GM12891 (cell line): Measurements from ENCODE around the gene RFLNA.

ENCODE experiments used
- POLR2A ChIP-seq: IDR thresholded peaks from 2 replicates; pipeline ENCODE4 v1.6.1; 2011; ENCODE audit warnings: low read depth, low read length, control low read depth
- POLR2AphosphoS5 ChIP-seq: IDR thresholded peaks from 2 replicates; pipeline ENCODE4 v1.6.1; 2011; ENCODE audit warnings: low read depth, low read length, control low read depth
- SPI1 ChIP-seq: IDR thresholded peaks from 2 replicates; pipeline ENCODE4 v1.6.1; 2011; ENCODE audit warnings: low read depth, low read length, control low read depth

- TF ChIP-seq POLR2A, result no peak
- TF ChIP-seq POLR2AphosphoS5, result no peak
- TF ChIP-seq SPI1, result no peak
These were observed 67.1 kb downstream of the RFLNA start for GRCh38 chr12:124361996-124362395.
